ENCODE data around the gene TFDP1.

Gene TFDP1

DNA sequence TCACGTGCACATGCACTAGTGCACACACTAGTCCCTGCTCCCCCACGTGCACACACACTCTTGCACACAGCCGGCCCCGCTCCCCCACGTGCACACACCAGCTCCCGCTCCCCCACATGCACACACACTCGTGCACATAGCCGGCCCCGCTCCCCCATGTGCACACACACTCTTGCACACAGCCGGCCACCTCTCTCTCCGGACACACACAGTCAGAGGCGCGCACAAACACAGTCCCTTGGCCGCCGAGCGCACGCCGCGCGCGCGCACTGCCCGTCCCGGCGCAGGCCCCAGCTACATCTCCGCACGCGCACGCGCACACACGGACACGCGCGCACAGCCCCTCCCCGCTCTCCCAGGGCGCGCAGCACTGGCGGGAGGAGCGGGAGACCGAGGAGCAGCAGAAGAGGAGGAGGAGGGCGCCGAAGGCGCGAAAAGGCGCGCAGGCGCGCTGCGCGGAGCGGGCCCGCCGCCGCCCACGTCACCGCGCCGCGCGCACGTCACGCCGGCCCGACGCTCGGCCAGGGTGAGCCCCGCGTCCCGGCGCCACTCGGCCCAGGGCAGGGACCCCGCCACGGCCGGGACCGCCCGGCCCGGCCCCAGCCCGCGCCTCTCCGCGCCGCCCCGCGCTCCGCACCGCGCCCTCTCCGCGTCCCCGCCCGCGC, at the start of gene TFDP1:
Gene TFDP1 (plus strand): TSS at position 549 of the 665 bp plus-strand sequence. CDS start 1,085 bp downstream, outside the sequence.
- DNase-seq (ENCODE audit: low read depth) = peak; percentile 50

GRCh38 chr13:113535381-113535781, 49.2 kb upstream of the TFDP1 start:
- DNase-seq (ENCODE audit: low read depth) = no peak

GRCh38 chr13:113536461-113537110, 48.0 kb upstream of the TFDP1 start:
- DNase-seq (ENCODE audit: low read depth) = no peak

- no peak for DNase-seq (ENCODE audit: low read depth)
Measured at GRCh38 chr13:113537205-113537604, 47.3 kb upstream of the TFDP1 start.

- no peak for DNase-seq (ENCODE audit: low read depth)
Measured at GRCh38 chr13:113537909-113538688, 46.5 kb upstream of the TFDP1 start.

GRCh38 chr13:113538689-113539058, 45.9 kb upstream of the TFDP1 start:
- DNase-seq (ENCODE audit: low read depth) = no peak

GRCh38 chr13:113539176-113539575, 45.4 kb upstream of the TFDP1 start:
- DNase-seq (ENCODE audit: low read depth) = no peak

- DNase-seq (ENCODE audit: low read depth) = no peak
Measured at GRCh38 chr13:113539822-113540221, 44.7 kb upstream of the TFDP1 start.

GRCh38 chr13:113540523-113540922, 44.0 kb upstream of the TFDP1 start:
- no peak for DNase-seq (ENCODE audit: low read depth)

- no peak for DNase-seq (ENCODE audit: low read depth)
Measured at GRCh38 chr13:113542751-113543424, 41.7 kb upstream of the TFDP1 start.

GRCh38 chr13:113544071-113544891, 40.3 kb upstream of the TFDP1 start:
- DNase-seq (ENCODE audit: low read depth) = no peak

GRCh38 chr13:113544896-113545295, 39.7 kb upstream of the TFDP1 start:
- DNase-seq (ENCODE audit: low read depth) = no peak

- peak; percentile 24 for DNase-seq (ENCODE audit: low read depth)
Measured at GRCh38 chr13:113545455-113545930, 39.1 kb upstream of the TFDP1 start.

- no peak for DNase-seq (ENCODE audit: low read depth)
Measured at GRCh38 chr13:113545931-113546516, 38.5 kb upstream of the TFDP1 start.

- no peak for DNase-seq (ENCODE audit: low read depth)
Measured at GRCh38 chr13:113546571-113547237, 37.8 kb upstream of the TFDP1 start.

DNA sequence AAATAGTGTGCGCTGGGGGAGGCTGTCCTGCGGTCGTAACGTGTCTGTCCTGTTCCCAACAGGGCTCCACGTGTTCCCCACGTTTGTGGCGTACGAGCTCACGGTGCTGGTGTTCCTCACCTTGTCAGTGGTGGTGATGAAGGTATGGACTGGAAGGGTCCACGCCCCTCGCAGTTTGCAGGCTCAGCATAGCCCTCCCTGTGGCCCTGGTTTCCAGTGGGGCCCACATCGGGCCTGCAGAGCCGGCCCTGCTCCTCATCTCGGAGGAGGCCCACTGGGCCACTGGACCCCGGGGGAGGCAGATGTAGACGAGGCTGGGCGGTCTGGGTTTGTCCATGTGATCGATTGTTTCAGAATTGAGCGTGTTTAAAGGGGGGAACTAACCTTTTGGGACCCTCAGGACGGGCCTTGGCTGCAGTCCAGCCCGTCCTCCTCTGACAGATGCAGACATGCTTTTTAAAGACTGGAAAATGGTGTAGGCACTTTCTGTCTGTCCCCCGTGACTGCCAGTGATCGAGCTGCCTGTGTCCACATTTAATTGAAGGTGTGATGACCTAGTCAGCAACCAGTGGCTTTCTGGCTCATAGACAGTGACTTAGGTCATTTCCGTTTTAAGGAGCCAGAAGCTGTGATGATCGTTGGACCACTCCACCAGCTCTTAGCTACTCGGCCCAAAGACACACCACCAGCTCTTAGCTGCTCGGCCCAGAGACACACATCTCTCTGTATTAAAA, 37.1 kb upstream of the TFDP1 start:
- DNase-seq (ENCODE audit: low read depth) = peak; percentile 42

GRCh38 chr13:113548171-113548641, 36.3 kb upstream of the TFDP1 start:
- peak; percentile 20 for DNase-seq (ENCODE audit: low read depth)

GRCh38 chr13:113548778-113549621, 35.6 kb upstream of the TFDP1 start:
- no peak for DNase-seq (ENCODE audit: low read depth)

GRCh38 chr13:113550453-113550852, 34.1 kb upstream of the TFDP1 start:
- no peak for DNase-seq (ENCODE audit: low read depth)
